ENCODE measurements around the gene MYOM3. TPM values are rescaled to one million over a fixed set of nuclear protein-coding genes. Genes with fewer than 3 reads are reported as not detected.

MYOM3 gene
- total and polyA plus RNA-seq, 2 of the 4 experiments (the other 2 are of a cell fraction) = 0.03 TPM; not detected in 1

DNA sequence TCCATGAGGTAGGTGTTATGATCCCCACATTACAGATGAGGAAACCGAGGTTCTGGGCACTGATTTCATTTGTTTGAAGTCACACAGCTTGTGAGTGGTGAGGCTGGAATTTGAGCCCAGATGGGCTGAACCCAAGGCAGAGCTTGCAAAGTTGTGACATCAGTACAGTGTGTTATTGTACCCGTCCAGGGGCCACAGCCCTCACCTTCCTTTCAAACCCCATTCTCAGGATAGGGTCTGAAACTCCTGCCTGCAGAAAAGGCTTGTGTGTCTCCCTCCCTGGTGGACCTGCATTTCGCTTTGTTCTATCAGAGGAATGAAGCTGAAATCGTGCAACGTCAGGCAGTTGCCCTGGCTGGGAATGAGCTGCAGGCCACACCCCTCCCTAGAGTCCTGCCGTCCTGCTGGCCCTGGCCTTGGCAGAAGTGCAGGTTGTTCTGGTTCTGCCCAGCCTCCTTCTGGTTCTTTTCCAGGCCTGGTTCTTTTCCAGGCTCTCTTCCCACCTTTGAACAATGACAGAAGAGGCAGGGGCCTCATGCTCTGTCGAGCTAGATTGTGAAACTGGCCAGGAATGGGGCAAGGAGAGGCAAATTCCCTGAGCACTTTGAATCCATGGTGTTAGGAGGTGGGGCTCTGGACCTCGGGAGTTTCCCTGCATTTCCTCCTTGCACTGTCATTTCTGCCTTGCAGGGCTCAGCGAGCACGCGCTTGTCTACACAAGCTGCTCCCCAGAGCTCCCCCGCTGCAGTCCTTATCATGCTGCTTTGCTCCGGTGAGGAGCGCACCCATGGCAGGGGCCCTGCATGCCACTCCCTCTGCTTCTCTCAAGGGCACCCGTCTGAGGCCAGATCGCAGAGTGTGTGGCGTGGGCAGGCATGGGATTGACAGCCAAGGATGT is 8.2 kb upstream of the MYOM3 start:
- Histone ChIP-seq H3K4me2 (ENCODE audit: low read depth, low read length) (no peak overlapping the region), H3K4me1 (ENCODE audit: control insufficient read depth, insufficient read depth, low read length) (peaks cover 2% of the 10 kb centered on the region; the same call in 1 of the 2 replicates), H3K36me3 (ENCODE audit: control insufficient read depth, insufficient read depth, low read length) (no peaks in the 10 kb centered on the region), H2AFZ (replicated peaks; ENCODE audit: low read length, poor library complexity) (peak overlapping the region; percentile 4), H3K4me3 (ENCODE audit: insufficient read depth, low read depth, low read length) (no peak overlapping the region), H3K9me1 (ENCODE audit: insufficient read depth, low read length) (no peaks in the 10 kb centered on the region), H3K4ac (ENCODE audit: low read depth, low read length) (no peak overlapping the region), H3K9ac (ENCODE audit: low read depth, low read length) (no peak overlapping the region), H4K20me1 (ENCODE audit: insufficient read depth, low read length) (no peaks in the 10 kb centered on the region), H2BK20ac (ENCODE audit: low read depth, low read length) (no peak overlapping the region), H2BK5ac (ENCODE audit: low read depth, low read length, poor library complexity, severe bottlenecking) (no peak overlapping the region), H2BK120ac (ENCODE audit: low read depth, low read length) (no peak overlapping the region), H3K18ac (ENCODE audit: low read depth, low read length) (no peak overlapping the region), H4K8ac (ENCODE audit: low read depth in 2 of 2, low read length in 2 of 2) (no peak overlapping the region), H2AK9ac (replicated peaks; ENCODE audit: low read depth, low read length, poor library complexity) (no peak overlapping the region), H4K91ac (ENCODE audit: insufficient read depth, low read depth, low read length) (no peak overlapping the region), H3K56ac (ENCODE audit: extremely low read depth, insufficient read depth, low read length) (no peak overlapping the region), H2AK5ac (ENCODE audit: low read depth, low read length) (no peak overlapping the region), H3K9me3 (ENCODE audit: control insufficient read depth, insufficient read depth, low read length) (no peaks in the 10 kb centered on the region), H3K27me3 (ENCODE audit: control insufficient read depth, insufficient read depth, low read length) (peaks cover 54% of the 10 kb centered on the region), H3K79me1 (ENCODE audit: low read depth in 1 of 2, low read length in 2 of 2) (no peaks in the 10 kb centered on the region), H3K27ac (ENCODE audit: insufficient read depth, low read length) (no peak overlapping the region), H3K14ac (replicated peaks; ENCODE audit: low read depth, low read length) (no peak overlapping the region), H3K23ac (ENCODE audit: low read depth, low read length) (no peak overlapping the region), H4K5ac (ENCODE audit: low read depth, low read length) (no peak overlapping the region), H2BK15ac (ENCODE audit: low read depth, low read length) (no peak overlapping the region)
- POLR2A ChIA-PET (ENCODE audit: unreplicated experiment) = no interaction called here
- in situ Hi-C loops (cut with MboI; ENCODE audit: low sequenced_read_pairs) = no loop called here
- DNase-seq (peak; percentile 17), ATAC-seq (ENCODE audit: low read depth) (peak; percentile 62)
- dilution Hi-C loops (cut with HindIII; ENCODE audit: low sequenced_read_pairs, unreplicated experiment) = no loop called here
- intact Hi-C loops (cut with micrococcal nuclease) = no loop called here
- no peak for TF ChIP-seq BHLHE40 (IDR thresholded peaks at IDR 0.05; ENCODE audit: low read depth, low read length)
- TF ChIP-seq NFE2L2 (IDR thresholded peaks at IDR 0.05; ENCODE audit: low read depth, low read length) = no peak
- TF ChIP-seq SMC3 (IDR thresholded peaks at IDR 0.05; ENCODE audit: low read depth, low read length) = no peak
- TF ChIP-seq RAD21 (IDR thresholded peaks at IDR 0.05; ENCODE audit: low read length) = no peak
- TF ChIP-seq POLR2A (IDR thresholded peaks at IDR 0.05; ENCODE audit: low read depth, low read length) = no peak
- no peak for TF ChIP-seq MXI1 (IDR thresholded peaks at IDR 0.05; ENCODE audit: borderline replicate concordance, low read depth, low read length)
- TF ChIP-seq, protein P1, sequence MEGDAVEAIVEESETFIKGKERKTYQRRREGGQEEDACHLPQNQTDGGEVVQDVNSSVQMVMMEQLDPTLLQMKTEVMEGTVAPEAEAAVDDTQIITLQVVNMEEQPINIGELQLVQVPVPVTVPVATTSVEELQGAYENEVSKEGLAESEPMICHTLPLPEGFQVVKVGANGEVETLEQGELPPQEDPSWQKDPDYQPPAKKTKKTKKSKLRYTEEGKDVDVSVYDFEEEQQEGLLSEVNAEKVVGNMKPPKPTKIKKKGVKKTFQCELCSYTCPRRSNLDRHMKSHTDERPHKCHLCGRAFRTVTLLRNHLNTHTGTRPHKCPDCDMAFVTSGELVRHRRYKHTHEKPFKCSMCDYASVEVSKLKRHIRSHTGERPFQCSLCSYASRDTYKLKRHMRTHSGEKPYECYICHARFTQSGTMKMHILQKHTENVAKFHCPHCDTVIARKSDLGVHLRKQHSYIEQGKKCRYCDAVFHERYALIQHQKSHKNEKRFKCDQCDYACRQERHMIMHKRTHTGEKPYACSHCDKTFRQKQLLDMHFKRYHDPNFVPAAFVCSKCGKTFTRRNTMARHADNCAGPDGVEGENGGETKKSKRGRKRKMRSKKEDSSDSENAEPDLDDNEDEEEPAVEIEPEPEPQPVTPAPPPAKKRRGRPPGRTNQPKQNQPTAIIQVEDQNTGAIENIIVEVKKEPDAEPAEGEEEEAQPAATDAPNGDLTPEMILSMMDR (conservative IDR thresholded peaks at IDR 0.05; ENCODE audit: low read depth, low read length) = no peak
- no peak for TF ChIP-seq FOS (IDR thresholded peaks at IDR 0.05; ENCODE audit: low read depth, low read length)
- no peak for TF ChIP-seq RFX5 (IDR thresholded peaks at IDR 0.05; ENCODE audit: low read depth, low read length)
- TF ChIP-seq MAFK (IDR thresholded peaks at IDR 0.05; ENCODE audit: low read depth, low read length) = no peak
- no peak for TF ChIP-seq CEBPB (IDR thresholded peaks at IDR 0.05; ENCODE audit: low read depth, low read length)
- TF ChIP-seq, protein P2, sequence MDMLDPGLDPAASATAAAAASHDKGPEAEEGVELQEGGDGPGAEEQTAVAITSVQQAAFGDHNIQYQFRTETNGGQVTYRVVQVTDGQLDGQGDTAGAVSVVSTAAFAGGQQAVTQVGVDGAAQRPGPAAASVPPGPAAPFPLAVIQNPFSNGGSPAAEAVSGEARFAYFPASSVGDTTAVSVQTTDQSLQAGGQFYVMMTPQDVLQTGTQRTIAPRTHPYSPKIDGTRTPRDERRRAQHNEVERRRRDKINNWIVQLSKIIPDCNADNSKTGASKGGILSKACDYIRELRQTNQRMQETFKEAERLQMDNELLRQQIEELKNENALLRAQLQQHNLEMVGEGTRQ (IDR thresholded peaks at IDR 0.05; ENCODE audit: low read depth, low read length) = no peak
- no peak for TF ChIP-seq CHD1 (IDR thresholded peaks at IDR 0.05; ENCODE audit: low read depth, low read length)
- no peak for TF ChIP-seq MAZ (IDR thresholded peaks at IDR 0.05; ENCODE audit: borderline replicate concordance, low read depth, low read length)
- no TSS peak for BruUV-seq (replicated peaks)
- CTCF ChIA-PET = no interaction called here
- 70% methylated on average over 2 of the region's 17 CpGs; no CpG with 5 or more reads in 1 of the 2 experiments for WGBS, 2 experiments (ENCODE audit: extremely low coverage in 2 of 2, insufficient read length in 1 of 2)
